ENCODE results near the gene CKAP2L.

CKAP2L gene

DNA sequence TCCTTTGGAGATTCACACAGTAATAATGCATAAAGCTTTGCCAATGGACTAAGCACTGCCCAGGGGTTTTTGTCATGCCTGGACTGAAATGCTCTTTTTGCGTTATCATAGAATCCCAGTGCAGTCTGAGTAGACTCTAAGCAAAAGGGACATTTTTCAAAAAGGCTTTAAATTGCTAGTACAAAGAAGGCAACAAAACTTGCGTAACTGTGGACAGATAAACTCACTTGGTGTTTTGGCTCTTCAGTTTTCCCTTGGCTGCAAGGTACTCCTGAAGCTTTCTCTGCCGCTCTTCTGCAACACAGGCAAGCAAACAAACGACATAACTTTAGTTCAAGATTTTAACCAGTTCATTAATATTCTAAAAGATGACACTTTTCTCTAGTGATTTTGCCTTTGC is 2.1 kb downstream of the CKAP2L start:
- DNase-seq (ENCODE audit: low spot score): no peak

DNA sequence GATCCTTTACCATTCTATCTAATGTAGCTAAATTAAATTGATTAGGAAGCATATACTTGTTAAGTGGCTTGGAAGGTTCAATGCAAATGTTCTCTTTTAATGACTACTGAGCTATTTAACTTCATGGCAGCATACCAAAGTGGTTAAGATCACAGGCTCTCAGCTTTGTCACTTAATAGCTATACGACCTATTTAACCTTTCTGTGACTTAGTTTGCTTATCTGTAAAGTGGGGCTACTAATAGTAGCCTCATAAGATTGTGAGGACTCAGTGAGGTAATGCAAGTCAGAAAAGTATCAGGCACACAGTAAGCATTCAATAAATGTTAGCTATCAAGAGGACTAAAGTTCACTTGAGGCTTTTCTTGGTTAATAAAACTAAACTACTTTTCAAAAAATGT is 4.3 kb downstream of the CKAP2L start:
- no peak for DNase-seq (ENCODE audit: low spot score)

DNA sequence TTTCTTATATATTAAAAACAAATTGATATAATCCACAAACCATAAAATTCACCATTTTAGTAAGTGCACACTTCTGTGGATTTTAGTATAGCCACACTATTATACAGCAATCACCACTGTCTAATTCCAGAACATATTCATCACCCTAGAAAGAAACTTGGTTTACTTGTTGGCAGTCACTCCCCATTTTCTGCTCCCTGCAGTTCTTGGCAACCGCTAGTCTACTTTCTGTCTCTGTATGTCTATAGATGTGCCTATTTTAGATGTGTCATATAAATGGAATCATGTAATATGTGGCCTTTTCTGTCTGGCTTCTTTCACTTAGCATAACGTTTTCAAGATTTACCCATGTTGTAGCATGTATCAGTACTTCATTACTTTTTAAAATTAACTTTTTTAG is 5.7 kb downstream of the CKAP2L start:
- DNase-seq (ENCODE audit: low spot score): no peak

DNA sequence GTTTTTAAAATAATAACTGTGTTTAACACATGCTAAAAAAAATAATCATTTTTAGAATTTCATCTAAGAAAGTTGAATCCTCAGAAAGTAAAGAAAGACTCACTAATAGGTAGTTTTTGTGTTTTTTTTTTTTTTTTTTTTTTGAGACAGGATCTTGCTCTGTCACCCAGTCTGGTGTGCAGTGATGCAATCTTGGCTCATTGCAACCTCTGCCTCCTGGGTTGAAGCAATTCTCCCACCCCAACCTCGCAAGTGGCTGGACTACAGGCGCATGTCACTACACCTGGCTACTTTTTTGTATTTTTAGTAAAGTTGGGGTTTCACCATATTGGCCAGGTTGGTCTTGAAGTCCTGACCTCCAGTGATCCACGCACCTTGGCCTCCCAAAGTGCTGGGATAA is 7.1 kb downstream of the CKAP2L start:
- no peak for DNase-seq (ENCODE audit: low spot score)

DNA sequence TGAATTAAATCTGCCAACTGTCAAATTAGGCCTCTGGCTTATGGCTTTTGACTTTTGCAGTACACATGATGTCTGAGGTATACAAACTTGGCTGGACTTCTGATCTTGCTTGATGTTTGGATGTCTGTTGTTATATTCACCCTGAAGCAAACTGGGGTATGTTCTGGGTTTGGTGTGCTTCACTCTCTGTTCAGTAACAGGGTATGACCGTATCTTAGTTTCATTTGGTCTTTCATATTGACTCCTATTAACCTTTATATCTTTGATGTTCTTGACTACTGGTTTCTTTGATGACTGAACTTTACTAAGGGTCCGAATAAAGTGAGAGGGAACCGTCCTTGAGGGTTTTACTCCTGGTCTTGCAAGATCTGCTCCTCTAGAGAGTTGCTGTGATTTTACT is 8.2 kb downstream of the CKAP2L start:
- DNase-seq (ENCODE audit: low spot score): no peak

DNA sequence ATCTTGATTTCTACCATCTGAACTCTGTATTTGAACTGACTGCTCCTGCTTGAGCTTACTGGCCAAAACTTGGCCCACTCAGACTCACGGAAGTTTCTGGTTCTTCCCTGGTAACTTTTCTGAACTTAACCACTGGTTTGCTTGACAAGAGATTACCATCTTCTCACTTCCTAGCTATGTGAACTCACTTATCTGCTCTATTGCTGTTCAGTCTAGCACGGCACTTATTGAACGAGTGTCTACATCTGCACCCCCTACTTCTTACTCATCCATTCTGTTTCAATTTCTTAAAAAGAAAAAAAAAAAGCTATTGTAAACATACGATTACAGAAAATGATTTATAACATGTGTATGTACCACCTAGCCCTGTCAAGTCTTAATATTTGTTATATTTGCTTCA is 9.0 kb downstream of the CKAP2L start:
- DNase-seq (ENCODE audit: low spot score): no peak

DNA sequence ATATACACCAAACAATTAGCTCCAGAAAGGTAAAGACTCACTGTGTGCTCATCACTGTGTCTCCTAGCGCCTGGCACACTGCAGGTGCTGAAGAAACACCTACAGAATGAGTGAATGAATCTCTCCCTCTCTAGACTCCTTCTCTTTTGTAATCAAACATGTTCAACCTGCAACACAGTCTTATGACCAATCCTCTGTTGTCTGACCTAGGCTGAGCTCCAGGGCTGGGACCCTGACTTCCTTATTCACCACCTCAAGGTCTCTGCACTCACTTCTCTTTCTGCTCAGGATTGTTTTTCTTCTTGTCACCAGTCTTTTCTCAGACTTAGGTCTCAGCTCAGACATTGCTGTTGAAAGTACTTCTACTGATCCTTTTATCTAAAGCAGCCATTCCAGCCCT is 9.8 kb downstream of the CKAP2L start:
- DNase-seq (ENCODE audit: low spot score): no peak

DNA sequence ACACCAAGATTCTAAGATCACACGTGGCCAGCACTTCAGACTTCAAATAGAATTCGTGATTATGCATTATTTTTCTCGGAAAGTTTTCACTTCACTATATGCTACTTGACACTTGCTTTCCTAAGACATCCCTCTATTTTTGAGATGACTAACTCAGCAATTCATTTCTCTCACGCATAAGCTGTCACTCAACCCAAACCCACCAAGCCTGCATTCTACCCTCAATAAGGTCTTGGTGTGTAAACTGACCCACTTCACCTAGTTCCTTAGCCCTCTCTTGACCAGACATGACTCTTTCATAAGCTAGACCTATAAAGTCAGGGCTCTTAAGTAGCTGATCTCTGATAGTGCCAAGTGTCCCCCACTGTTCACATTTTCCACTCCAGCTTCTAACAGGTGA is 11.7 kb downstream of the CKAP2L start:
- no peak for DNase-seq (ENCODE audit: low spot score)

DNA sequence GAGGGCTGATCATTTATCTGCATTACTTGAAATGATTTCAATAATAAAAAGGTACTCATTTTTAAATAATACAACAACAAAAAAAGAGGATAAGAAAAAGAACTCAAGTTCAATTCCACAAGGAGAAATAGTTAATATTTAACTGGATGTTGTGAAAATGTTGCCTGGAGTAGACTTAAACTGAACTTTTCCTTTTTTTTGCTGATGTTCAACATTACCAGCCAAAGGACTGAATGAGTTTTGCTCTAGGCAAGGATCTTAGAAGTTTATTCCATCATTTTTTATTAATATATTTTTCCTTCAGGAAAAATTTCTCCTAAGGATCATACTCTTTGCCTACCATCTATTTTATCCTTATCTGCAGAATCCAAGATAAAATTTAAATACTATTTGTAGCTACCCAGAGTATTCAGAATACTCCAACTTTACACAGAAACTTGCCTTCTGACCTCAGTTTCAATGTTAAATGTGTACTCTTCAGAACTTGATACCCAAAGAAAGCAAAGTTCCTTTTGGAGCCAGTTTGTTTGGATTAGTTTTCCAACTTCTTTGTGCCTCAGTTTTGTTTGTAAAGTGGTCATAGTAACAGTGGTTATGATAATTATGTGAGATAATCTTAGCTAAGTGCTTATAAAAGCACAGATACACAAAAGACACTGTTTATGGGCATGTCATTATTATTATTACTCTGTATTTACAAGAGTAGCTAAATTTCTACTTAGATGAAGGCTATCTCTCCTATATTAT is 12.8 kb downstream of the CKAP2L start:
- DNase-seq (ENCODE audit: low spot score): no peak

DNA sequence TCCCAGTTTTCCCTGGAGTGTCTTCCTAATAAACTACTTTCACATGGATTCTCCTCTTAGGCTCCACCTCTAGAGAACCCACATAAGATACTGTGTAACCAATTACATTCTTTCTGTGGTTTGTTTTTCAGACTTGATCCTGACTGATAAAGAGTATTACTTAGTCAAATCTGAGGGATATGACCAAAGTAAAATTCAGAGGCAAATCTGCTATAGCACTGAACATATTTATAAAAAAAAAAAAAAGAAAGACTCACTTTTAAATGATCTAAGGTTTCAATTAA is 13.9 kb downstream of the CKAP2L start:
- no peak for DNase-seq (ENCODE audit: low spot score)

DNA sequence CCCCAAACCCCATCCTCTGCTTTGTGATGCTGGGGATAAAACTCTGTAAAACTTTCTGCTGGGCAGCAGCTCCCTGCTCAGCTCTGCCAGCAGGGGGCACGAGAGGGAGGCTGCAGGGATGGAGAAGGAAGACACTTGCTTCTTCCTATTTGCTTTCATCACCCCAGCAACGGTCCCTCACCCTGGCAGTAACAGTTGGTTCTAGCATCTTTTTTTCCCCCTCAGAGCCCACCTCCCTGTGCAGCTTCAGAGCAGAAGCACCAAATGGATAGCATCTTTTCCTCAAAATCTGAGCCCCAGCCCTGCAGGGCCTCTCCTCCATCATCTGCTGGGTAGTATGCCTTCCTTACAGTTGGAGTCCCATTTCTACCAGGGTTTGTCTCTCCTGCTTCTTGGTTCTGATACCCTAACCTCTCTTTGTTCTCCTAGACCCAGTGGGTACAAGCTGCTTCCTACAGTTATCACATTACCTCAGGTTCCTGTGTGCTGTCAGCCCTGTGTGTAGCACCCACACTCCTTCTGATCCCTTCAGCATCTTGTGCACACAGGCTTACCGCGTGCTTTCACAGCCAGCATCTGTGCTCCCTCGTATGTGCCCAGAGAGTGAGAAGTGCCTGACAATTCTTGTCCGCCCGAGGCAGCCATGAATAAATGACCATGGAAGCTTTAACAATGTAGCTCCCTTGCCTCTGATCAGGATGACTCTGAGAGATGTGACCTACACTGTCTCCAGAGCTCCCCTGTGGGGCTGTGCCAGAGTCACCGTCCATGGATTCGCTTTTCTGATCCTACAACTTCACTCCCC is 14.5 kb downstream of the CKAP2L start:
- DNase-seq (ENCODE audit: low spot score): peak; percentile 89

DNA sequence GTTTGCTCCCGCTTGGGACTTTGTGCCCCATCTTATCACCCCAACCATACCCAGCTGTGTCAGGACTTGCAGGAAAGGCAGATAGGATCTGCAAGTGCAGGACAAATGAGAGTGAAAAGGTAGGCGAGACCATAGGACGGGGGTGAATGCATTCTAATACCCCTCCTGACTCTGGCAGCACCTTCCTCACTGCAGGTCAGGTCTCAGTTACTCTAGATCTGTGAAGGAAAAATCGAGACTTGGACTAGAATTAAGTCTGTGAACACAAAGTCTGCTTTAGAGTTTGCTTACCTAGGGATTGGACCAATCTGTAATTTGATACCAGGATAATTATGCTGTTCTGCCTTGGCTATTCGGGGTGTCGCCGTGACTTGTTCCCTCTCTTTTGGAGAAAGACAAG is 23.9 kb downstream of the CKAP2L start:
- no peak for DNase-seq (ENCODE audit: low spot score)

DNA sequence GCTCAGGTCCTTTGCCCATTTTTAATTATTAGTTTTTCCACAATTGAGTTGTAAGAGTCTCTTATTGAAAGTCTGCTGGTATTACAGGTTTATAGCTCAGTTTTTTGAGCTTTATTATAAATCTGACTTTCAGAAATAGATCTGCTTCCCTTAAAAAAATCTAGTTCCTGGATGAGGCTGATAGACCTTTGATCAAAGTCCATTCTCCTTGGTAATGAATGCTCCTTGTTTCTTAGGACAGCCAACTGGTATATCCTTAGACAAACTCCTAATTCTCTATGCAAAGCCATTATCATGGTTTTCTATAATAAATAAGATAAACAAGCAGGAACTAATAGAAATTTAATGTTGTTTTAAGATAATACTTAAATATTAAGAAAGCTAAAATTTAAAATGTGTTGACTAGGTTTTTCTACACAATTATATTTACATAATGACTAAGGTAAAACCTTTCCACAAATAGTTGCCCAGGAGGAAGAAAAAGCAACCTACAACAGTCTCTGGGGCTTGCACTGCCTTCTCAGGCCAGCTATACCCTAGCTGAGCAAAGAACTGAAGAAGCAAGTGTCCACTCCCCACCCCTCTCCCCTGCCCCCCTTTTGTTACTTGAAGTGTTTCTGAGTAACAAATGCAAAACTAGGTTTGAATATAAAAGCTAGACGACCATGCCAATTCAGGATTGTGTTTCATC is 26.7 kb downstream of the CKAP2L start:
- no peak for DNase-seq (ENCODE audit: low spot score)

DNA sequence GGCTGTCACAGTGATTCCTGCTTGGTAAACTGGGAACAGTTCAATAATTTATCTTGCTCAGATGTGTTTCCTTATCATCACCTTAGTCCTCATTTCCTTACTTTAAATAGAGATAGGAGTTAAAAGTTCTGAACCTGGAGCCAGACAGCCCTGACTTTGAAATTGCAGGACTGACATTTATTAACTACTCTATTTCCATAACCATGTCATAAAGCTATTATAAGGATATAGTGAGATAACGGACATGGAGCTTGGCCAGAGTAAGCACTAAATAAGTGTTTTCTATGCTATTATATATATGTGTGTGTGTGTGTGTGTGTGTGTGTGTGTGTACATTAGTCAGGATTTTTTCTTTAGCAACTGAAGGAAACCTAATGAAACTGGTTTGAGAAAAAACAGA is 30.5 kb downstream of the CKAP2L start:
- DNase-seq (ENCODE audit: low spot score): no peak

DNA sequence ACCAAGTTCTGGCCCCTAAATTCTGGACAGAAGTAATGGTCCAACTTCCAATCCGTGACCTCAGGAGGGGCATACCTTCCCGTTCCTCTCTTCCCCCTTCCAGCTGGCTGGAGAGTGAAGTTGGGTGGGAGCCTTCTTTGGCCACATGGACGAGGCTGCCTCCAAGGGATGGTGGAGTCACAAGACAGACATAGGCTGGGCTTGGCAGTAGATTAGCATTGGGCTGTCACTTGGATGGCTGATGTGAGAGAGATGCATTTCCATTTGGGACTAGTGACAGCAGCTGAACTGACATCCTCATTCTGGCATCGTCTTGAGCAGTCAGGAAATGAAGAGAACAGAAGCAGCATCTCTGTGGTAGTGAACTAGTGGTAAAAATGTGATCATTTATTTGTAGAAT is 31.0 kb downstream of the CKAP2L start:
- DNase-seq (ENCODE audit: low spot score): no peak

DNA sequence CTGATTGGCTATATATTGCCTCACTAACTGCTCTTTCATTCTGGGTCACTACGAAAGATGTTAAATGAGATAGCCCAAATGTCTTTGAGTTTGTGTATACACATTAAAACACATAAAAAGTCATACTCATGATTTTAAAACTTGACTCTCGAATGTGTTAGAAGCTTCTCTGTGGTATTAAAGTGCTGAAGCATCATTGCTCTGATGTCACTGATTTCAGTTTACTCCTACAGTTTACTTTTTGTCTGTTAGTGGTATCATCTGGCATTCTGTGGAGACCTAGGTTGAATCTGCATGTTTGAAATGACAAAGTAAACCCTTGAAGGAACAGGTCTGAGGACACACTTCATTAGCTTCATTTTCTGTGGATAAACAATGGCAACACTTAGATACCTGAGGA is 32.9 kb downstream of the CKAP2L start:
- DNase-seq (ENCODE audit: low spot score): no peak

DNA sequence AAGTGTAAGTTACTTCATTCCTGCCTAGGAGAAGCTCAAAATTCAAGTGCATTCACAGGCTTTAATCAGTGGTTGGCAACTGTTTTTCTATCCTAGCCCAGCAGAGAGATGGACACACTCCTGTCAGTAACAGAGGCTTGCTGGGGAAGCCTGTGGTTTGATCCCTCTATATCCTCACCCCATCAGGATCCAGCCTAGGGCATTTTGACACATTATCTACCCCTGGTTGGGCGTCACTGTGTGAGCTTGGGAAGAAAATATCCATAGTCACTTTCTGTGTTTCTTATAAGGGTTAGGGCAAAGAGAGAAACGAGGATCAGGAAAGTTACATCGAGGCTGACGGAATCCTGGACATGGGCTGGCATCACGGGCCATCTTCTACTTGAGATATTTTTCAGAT is 33.6 kb downstream of the CKAP2L start:
- DNase-seq (ENCODE audit: low spot score): no peak

DNA sequence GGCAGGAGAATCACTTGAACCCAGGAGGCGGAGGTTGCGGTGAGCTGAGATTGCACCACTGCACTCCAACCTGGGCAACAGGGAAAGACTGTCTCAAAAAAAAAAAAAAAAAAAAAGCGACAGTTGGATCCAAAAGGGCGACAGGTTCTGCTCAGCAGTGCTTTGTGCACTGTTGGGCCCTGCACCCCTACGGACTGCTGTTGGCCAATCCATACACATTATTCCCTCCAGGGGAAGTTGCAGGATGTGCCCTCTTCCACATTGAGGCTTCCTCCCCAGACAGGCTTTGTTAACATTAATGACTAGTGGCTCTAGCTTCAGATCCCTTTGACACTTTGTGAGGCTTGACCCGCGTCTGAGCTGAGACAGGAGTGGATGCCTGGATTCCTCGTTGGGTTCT is 34.2 kb downstream of the CKAP2L start:
- DNase-seq (ENCODE audit: low spot score): no peak

DNA sequence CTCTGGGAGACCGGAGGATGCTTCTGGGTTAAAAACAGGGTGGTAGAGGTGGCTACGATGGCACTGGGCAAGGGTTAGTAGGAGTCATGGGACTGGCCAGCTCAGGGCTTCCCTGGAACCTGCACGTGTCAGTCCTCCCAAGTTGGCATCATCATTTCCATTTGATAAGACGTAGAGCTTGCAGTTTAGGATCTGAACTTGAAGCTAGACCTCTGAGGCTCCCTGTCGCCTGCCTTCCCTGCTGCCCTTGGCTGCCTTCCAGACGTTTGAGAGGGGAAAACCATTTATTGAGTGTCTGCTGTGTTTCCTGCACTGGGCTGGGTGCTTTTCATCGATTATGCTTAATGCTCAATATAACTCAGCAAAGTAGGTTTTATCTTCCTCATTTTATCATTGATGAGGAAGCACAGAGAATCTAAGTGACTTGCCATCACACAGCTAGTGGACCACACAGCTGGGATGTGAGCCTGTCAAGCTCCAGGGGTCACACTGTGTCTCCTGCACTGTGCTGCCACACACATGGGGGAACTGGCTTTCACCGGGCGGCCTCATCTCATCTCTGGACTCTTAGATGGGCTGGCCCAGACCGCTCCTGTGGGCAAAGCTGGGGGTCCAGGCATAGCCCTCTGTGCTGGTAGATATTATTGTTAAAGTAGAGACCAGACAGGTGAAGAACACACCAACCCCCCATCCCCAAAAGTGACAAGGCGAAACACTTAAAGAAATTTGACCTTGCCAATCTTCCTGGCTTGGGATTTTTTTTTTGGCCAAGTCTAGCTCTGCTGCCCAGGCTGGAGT is 35.8 kb downstream of the CKAP2L start:
- no peak for DNase-seq (ENCODE audit: low spot score)

DNA sequence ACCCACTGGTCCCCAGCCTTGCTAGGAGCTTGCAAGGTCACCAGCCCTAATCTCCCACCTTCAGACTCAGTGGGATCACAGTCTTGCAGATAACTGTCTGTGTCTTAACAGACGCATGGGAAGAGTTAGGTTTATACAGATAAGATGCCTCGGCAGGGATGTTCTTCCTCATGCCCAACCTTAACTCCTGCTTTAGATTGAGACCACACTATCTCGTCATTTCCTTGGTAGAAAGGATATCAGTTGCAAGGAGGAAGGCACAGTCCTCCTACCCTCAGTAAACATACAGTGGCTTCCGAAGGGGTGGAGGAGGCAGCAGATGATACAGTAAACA is 36.4 kb downstream of the CKAP2L start:
- DNase-seq (ENCODE audit: low spot score): no peak

DNA sequence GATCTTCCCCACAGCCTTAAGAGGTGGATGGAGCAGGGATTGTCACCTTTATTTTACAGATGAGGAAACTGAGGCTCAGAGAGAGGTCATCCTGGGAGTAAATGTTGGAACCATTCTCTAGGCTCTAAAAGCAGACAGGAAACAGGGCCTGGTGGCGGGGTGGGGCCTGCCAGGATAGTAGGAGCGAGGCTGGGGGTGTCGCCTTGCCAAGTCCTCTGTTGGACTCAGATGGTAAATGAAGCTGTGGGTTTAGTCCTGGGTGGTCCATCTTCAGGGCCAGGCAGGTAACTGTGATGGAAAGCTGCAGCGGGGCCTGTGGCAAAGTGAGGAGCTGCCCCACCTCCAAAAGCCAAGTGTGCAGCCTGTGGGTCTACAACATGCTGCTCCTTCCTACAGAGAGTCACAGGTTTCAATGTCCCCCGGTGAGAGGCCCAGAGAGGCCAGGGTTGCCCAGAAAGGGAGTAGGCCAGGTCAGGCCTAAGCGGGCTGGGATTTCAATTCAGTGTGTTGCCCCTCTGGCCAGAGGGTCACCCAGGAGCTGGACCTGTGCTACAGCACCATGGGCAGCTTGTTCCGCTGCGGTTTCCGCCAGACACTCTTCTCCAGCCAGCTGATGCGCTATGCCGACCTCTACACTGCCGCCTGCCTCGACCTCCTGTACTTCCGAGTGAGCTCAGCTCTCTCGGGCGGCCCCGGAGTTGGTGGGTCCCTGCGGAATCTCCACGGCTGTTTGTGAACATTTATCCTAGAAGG is 37.0 kb downstream of the CKAP2L start:
- no peak for DNase-seq (ENCODE audit: low spot score)

All from AG08395 (cell line).